ENCODE measurements around the gene PRSS2.

DNA sequence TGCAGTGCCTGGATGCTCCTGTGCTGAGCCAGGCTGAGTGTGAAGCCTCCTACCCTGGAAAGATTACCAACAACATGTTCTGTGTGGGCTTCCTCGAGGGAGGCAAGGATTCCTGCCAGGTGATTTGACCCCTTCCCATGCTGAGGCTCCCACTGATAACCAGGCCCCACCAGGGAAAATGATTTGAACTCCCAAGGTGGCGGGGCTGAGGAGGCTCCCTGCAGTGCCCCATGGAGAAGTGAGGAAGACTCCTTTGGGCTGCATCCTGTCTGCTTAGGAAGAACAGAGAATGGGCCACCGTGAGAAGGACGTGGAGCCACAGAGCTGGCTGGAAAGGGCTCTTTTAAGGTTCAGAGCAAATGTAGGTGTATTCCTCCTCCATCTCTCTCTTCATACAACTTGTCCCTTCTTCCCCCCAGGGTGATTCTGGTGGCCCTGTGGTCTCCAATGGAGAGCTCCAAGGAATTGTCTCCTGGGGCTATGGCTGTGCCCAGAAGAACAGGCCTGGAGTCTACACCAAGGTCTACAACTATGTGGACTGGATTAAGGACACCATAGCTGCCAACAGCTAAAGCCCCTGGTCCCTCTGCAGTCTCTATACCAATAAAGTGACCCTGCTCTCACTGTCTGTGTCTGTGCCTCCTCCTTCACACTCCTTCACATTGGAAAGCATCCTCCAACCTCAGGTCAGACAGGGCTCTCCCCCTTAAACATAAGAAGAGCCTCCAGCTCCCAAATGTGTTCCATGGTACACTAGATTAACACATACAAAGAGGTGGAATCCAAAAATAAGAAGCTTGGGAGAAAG lies 3.4 kb downstream of the PRSS2 start:
- TF ChIP-seq, protein P1, sequence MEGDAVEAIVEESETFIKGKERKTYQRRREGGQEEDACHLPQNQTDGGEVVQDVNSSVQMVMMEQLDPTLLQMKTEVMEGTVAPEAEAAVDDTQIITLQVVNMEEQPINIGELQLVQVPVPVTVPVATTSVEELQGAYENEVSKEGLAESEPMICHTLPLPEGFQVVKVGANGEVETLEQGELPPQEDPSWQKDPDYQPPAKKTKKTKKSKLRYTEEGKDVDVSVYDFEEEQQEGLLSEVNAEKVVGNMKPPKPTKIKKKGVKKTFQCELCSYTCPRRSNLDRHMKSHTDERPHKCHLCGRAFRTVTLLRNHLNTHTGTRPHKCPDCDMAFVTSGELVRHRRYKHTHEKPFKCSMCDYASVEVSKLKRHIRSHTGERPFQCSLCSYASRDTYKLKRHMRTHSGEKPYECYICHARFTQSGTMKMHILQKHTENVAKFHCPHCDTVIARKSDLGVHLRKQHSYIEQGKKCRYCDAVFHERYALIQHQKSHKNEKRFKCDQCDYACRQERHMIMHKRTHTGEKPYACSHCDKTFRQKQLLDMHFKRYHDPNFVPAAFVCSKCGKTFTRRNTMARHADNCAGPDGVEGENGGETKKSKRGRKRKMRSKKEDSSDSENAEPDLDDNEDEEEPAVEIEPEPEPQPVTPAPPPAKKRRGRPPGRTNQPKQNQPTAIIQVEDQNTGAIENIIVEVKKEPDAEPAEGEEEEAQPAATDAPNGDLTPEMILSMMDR (IDR thresholded peaks at IDR 0.05; ENCODE audit: insufficient read depth, low read depth, low read length), result no peak
- no peak for TF ChIP-seq EZH2 (IDR thresholded peaks at IDR 0.05; ENCODE audit: insufficient read depth, low read length)

Data from astrocyte (in vitro differentiated cells and primary cell).